H1 (cell line): ENCODE data around the gene POU3F2. TPM values are rescaled to one million over a fixed set of nuclear protein-coding genes. Genes with fewer than 3 reads are reported as not detected.

ENCODE experiments used
- CTCF ChIA-PET: fragments of 300-600 bp; sonication (Branson Sonifier 250); formaldehyde crosslinking; loops from one replicate; lab custom pipeline; 2021; ENCODE audit not compliant: partially characterized antibody; lab: Charles Lee
- POLR2A ChIA-PET: fragments of 300-600 bp; sonication (Branson Sonifier 250); formaldehyde crosslinking; loops from one replicate; lab custom pipeline; 2021; ENCODE audit warnings: inconsistent platforms; ENCODE audit not compliant: partially characterized antibody; lab: Charles Lee
- DNase-seq, 2 experiments: peaks; one replicate each; pipeline versions ENCODE4 v3.0.0 to v3.0.0-alpha.2; 2010 to 2022; ENCODE audit warnings: low spot score in 2 of 2, low read depth in 1 of 2, mixed read lengths in 1 of 2
- FAIRE-seq: peaks from 2 replicates; lab custom pipeline; 2011; peaks lifted over from hg19 to GRCh38; lab: Jason Lieb, UNC
- H2AFZ ChIP-seq: 2 replicates; pipeline ENCODE4 v1.8.1; 2012; ENCODE audit warnings: low read length, inconsistent platforms
- H2AK5ac ChIP-seq: 2 replicates; pipeline ENCODE4 v1.6.1; 2013; ENCODE audit warnings: low read depth, low read length
- H2BK120ac ChIP-seq: replicated peaks from 2 replicates; pipeline ENCODE3; 2013; ENCODE audit warnings: low read depth, low read length, inconsistent platforms
- H2BK12ac ChIP-seq: 2 replicates; pipeline ENCODE4 v1.6.1; 2013; ENCODE audit warnings: low read depth, low read length
- H2BK15ac ChIP-seq: 2 replicates; pipeline ENCODE4 v1.6.1; 2013; ENCODE audit warnings: low read length
- H2BK20ac ChIP-seq: 2 replicates; pipeline ENCODE4 v1.6.1; 2013; ENCODE audit warnings: low read length
- H2BK5ac ChIP-seq: 2 replicates; pipeline ENCODE4 v1.6.1; 2013; ENCODE audit warnings: low read depth, low read length
- H3K14ac ChIP-seq: 2 replicates; pipeline ENCODE4 v1.6.1; 2013; ENCODE audit warnings: inconsistent platforms; ENCODE audit not compliant: insufficient read length
- H3K18ac ChIP-seq: 2 replicates; pipeline ENCODE4 v1.6.1; 2013; ENCODE audit warnings: low read length; ENCODE audit errors: extremely low read depth
- H3K23ac ChIP-seq: 2 replicates; pipeline ENCODE4 v1.6.1; 2013; ENCODE audit warnings: inconsistent platforms; ENCODE audit not compliant: insufficient read length
- H3K23me2 ChIP-seq: 2 replicates; pipeline ENCODE4 v1.6.1; 2013; ENCODE audit warnings: low read depth, low read length
- H3K27ac ChIP-seq: 2 replicates; pipeline ENCODE4 v1.6.1; 2011; ENCODE audit warnings: low read depth, low read length, inconsistent platforms
- H3K27me3 ChIP-seq, 4 experiments: replicated peaks in 1 of 4; 1 replicate in 1 of 4; 2 replicates in 3 of 4; pipeline versions ENCODE4 v1.6.1 to v1.8.1; 2011 to 2013; ENCODE audit warnings: low read length in 3 of 4, mild to moderate bottlenecking in 3 of 4, inconsistent platforms in 2 of 4, mixed read lengths in 2 of 4, moderate library complexity in 1 of 4; ENCODE audit not compliant: control insufficient read depth in 3 of 4, insufficient read depth in 3 of 4; ENCODE audit errors: extremely low read depth in 1 of 4
- H3K36me3 ChIP-seq, 4 experiments: 2 replicates each; pipeline versions ENCODE4 v1.6.1 to v1.8.1; 2011 to 2013; ENCODE audit warnings: mild to moderate bottlenecking in 4 of 4, low read length in 3 of 4, moderate library complexity in 2 of 4, control low read depth in 1 of 4, inconsistent platforms in 1 of 4; ENCODE audit not compliant: insufficient read depth in 4 of 4, control insufficient read depth in 2 of 4
- H3K4ac ChIP-seq: replicated peaks from 2 replicates; pipeline ENCODE3; 2013; ENCODE audit warnings: low read length, low read depth, mixed read lengths, inconsistent platforms; ENCODE audit not compliant: insufficient read length
- H3K4me1 ChIP-seq, 4 experiments: replicated peaks in 1 of 4; 1 replicate in 1 of 4; 2 replicates in 3 of 4; pipeline versions ENCODE4 v1.6.1 to v1.8.1; 2011 to 2013; ENCODE audit warnings: low read length in 3 of 4, inconsistent platforms in 2 of 4, mixed read lengths in 1 of 4; ENCODE audit not compliant: insufficient read depth in 4 of 4, control insufficient read depth in 3 of 4
- H3K4me2 ChIP-seq, 2 experiments: 2 replicates each; pipeline versions ENCODE4 v1.6.1 to v1.8.1; 2011 to 2013; ENCODE audit warnings: low read depth in 2 of 2, low read length in 2 of 2, control low read depth in 1 of 2, inconsistent platforms in 1 of 2, mild to moderate bottlenecking in 1 of 2; ENCODE audit not compliant: insufficient read depth in 1 of 2
- H3K4me3 ChIP-seq, 4 experiments: fragments of 200-600, 300-600 bp in 1 of 4; sonication (generic), shearing (Covaris generic), sonication (Bioruptor Twin) in 1 of 4; 2 replicates each; pipeline versions ENCODE4 v1.5.1 to v1.8.1; 2011 to 2016; ENCODE audit warnings: low read length in 4 of 4, low read depth in 3 of 4, control low read depth in 2 of 4, inconsistent platforms in 2 of 4, mild to moderate bottlenecking in 2 of 4, mixed read lengths in 1 of 4, moderate library complexity in 1 of 4; ENCODE audit not compliant: insufficient read depth in 2 of 4; ENCODE audit errors: extremely low read depth in 1 of 4
- H3K56ac ChIP-seq: replicated peaks from 2 replicates; pipeline ENCODE3; 2013; ENCODE audit warnings: low read depth, mild to moderate bottlenecking, mixed read lengths, low read length, inconsistent platforms; ENCODE audit not compliant: insufficient read length
- H3K79me1 ChIP-seq: 2 replicates; pipeline ENCODE4 v1.6.1; 2013; ENCODE audit warnings: low read depth, low read length, control low read depth
- H3K79me2 ChIP-seq, 2 experiments: 2 replicates each; pipeline versions ENCODE4 v1.6.1 to v1.8.1; 2012 to 2013; ENCODE audit warnings: low read length in 2 of 2, mild to moderate bottlenecking in 2 of 2, inconsistent platforms in 1 of 2; ENCODE audit not compliant: insufficient read depth in 2 of 2, control insufficient read depth in 1 of 2
- H3K9ac ChIP-seq, 4 experiments: replicated peaks in 1 of 4; 1 replicate in 1 of 4; 2 replicates in 3 of 4; pipeline versions ENCODE4 v1.6.1 to v1.8.1; 2011 to 2013; ENCODE audit warnings: low read depth in 3 of 4, low read length in 3 of 4, control low read depth in 2 of 4, mild to moderate bottlenecking in 2 of 4, moderate library complexity in 2 of 4, inconsistent platforms in 1 of 4; ENCODE audit errors: extremely low read depth in 1 of 4
- H3K9me3 ChIP-seq, 2 experiments: 2 replicates each; pipeline versions ENCODE4 v1.6.1 to v1.8.1; 2012 to 2013; ENCODE audit warnings: mild to moderate bottlenecking in 2 of 2, moderate library complexity in 2 of 2, control low read depth in 1 of 2, inconsistent platforms in 1 of 2, low read depth in 1 of 2, low read length in 1 of 2, mixed read lengths in 1 of 2; ENCODE audit not compliant: insufficient read depth in 2 of 2
- H4K20me1 ChIP-seq, 2 experiments: replicated peaks in 1 of 2; 2 replicates each; pipeline versions ENCODE3 to v1.8.1; 2011 to 2013; ENCODE audit warnings: inconsistent platforms in 2 of 2, low read length in 2 of 2, mild to moderate bottlenecking in 1 of 2; ENCODE audit not compliant: insufficient read depth in 2 of 2, control insufficient read depth in 1 of 2
- H4K5ac ChIP-seq: 2 replicates; pipeline ENCODE4 v1.6.1; 2013; ENCODE audit warnings: low read length, low read depth, mixed read lengths, inconsistent platforms; ENCODE audit not compliant: insufficient read length
- H4K8ac ChIP-seq: 2 replicates; pipeline ENCODE4 v1.8.0; 2013; ENCODE audit warnings: mild to moderate bottlenecking, moderate library complexity, low read length, inconsistent platforms; ENCODE audit not compliant: insufficient read depth; ENCODE audit errors: extremely low read depth
- H4K91ac ChIP-seq: replicated peaks from 2 replicates; pipeline ENCODE3; 2013; ENCODE audit warnings: low read length, mixed read lengths, inconsistent platforms; ENCODE audit not compliant: insufficient read length
- ASH2L ChIP-seq: fragments of 200-600, 300-600 bp; sonication (generic); IDR thresholded peaks from one replicate; pipeline ENCODE4 v1.7.1; 2017; ENCODE audit warnings: low read length
- ATF3 ChIP-seq: IDR thresholded peaks from 2 replicates; pipeline ENCODE4 v1.6.1; 2011; ENCODE audit warnings: low read depth, mild to moderate bottlenecking, low read length; ENCODE audit not compliant: insufficient read depth
- CBX8 ChIP-seq: fragments of 300-800, 300-1000 bp; sonication (generic); IDR thresholded peaks from 2 replicates; pipeline ENCODE4 v1.7.1; 2016; ENCODE audit warnings: low read depth, low read length, borderline replicate concordance
- HDAC2 ChIP-seq, 2 experiments: fragments of 300-600 bp in 1 of 2; sonication (generic) in 1 of 2; IDR thresholded peaks; 2 replicates each; pipeline ENCODE4 v1.6.1; 2011 to 2012; ENCODE audit warnings: low read depth in 2 of 2, low read length in 2 of 2, mild to moderate bottlenecking in 2 of 2, moderate library complexity in 2 of 2, borderline replicate concordance in 1 of 2, inconsistent platforms in 1 of 2
- KDM1A ChIP-seq: fragments of 200-600, 300-600 bp; sonication (generic); IDR thresholded peaks from 2 replicates; pipeline ENCODE4 v1.7.1; 2016; ENCODE audit warnings: mild to moderate bottlenecking, low read length, borderline replicate concordance
- KDM4A ChIP-seq: IDR thresholded peaks from one replicate; pipeline ENCODE4 v1.7.1; 2012; ENCODE audit warnings: low read depth, mild to moderate bottlenecking, moderate library complexity, low read length, inconsistent platforms; ENCODE audit not compliant: severe bottlenecking
- KDM5A ChIP-seq: fragments of 200-600 bp; IDR thresholded peaks from 2 replicates; pipeline ENCODE4 v1.7.1; 2012; ENCODE audit warnings: mild to moderate bottlenecking, low read length, inconsistent platforms, mixed read lengths
- PHF8 ChIP-seq: fragments of 200-600 bp; sonication (generic); conservative IDR thresholded peaks from 2 replicates; pipeline ENCODE4 v1.7.1; 2012; ENCODE audit warnings: low read depth, mild to moderate bottlenecking, inconsistent platforms, low read length, moderate library complexity
- POLR2AphosphoS5 ChIP-seq: IDR thresholded peaks from 2 replicates; pipeline ENCODE4 v1.6.1; 2011; ENCODE audit warnings: low read depth, low read length
- POU5F1 ChIP-seq: IDR thresholded peaks from 2 replicates; pipeline ENCODE4 v1.6.1; 2011; ENCODE audit warnings: low read depth, mild to moderate bottlenecking, low read length, moderate library complexity
- SIRT6 ChIP-seq: IDR thresholded peaks from one replicate; pipeline ENCODE4 v1.7.1; 2012; ENCODE audit warnings: low read length, inconsistent platforms
- TAF1 ChIP-seq: IDR thresholded peaks from 2 replicates; pipeline ENCODE4 v1.6.1; 2011; ENCODE audit warnings: mild to moderate bottlenecking, low read depth, low read length
- TAF7 ChIP-seq: optimal IDR thresholded peaks from 2 replicates; pipeline ENCODE3; 2011; ENCODE audit warnings: low read depth, mild to moderate bottlenecking, inconsistent platforms, low read length, moderate library complexity, borderline replicate concordance
- ZNF274 ChIP-seq: IDR thresholded peaks from 2 replicates; pipeline ENCODE4 v1.7.0; 2012; ENCODE audit warnings: low read length, borderline replicate concordance; ENCODE audit errors: extremely low read depth
- WGBS, 2 experiments: shearing (Covaris generic) in 1 of 2; methylation state at CpG; one replicate each; pipeline versions ENCODE4 v1.1.6 to v1.1.7; 2013 to 2015; ENCODE audit warnings: low lambda C conversion rate in 2 of 2, mixed read lengths in 2 of 2, inconsistent platforms in 1 of 2, low coverage in 1 of 2, missing lambda C conversion rate in 1 of 2; ENCODE audit not compliant: insufficient replicate concordance in 2 of 2, insufficient coverage in 1 of 2, insufficient read length in 1 of 2; ENCODE audit errors: extremely low coverage in 1 of 2, missing lambda C conversion rate in 1 of 2; 5-methylcytosine and 5-hydroxymethylcytosine counted together
- polyA plus RNA-seq, 7 experiments: library from polyadenylated mRNA; depleted of rRNA in 3 of 7; stranded (reverse) in 5 of 7; unstranded in 2 of 7; fragments of >200 nt in 5 of 7; fragments of 200-250 nt in 2 of 7; gene quantifications; 1 replicate in 5 of 7; 2 replicates in 1 of 7; 4 replicates in 1 of 7; pipeline versions ENCODE4 v1.2.1 to v1.2.3, GENCODE V29; 2011 to 2013; ENCODE audit warnings: missing spikeins in 2 of 7, mixed read lengths in 2 of 7
- total RNA-seq: library from RNA; stranded (reverse); fragmentation: NEBNext Ultra II Directional; extraction: Animal tissue kit (Norgen Biotek cat#: 25700); gene quantifications from 2 replicates; pipeline ENCODE4 v1.2.1, GENCODE V29; 2021

POU3F2 gene
- total and polyA plus RNA-seq, 2 of the 8 experiments (the other 6 are each of a cell fraction or from before 2014, with no cell fraction given): 0.09 to 0.35 TPM

- ChIA-PET POLR2A (interaction anchor here (1.1 kb wide), 1 partner anchor 9 kb away, joined by 4 read pairs; no protein-coding TSS in a partner anchor), CTCF (interaction anchor here (0.7 kb wide), 1 partner anchor 17 kb away, joined by 3 read pairs; no protein-coding TSS in a partner anchor)
- WGBS, 2 experiments: 83% methylated on average over 6 of the region's 6 CpGs; no CpG with 5 or more reads in 1 of the 2 experiments
- Histone ChIP-seq H3K9ac (no peak overlapping the region), H2AFZ (no peak overlapping the region), H3K23me2 (no peaks in the 10 kb centered on the region), H3K27me3 (no peaks in the 10 kb centered on the region), H3K23ac (no peak overlapping the region), H3K4me3 (no peak overlapping the region), H4K5ac (no peak overlapping the region), H3K14ac (no peak overlapping the region), H3K4me1 (no peaks in the 10 kb centered on the region), H2BK12ac (no peak overlapping the region), H2AK5ac (no peak overlapping the region), H3K4ac (no peak overlapping the region), H4K20me1 (peaks cover 0 to 3% of the 10 kb centered on the region in 2 experiments), H2BK20ac (no peak overlapping the region), H3K79me2 (no peaks in the 10 kb centered on the region), H2BK120ac (no peak overlapping the region), H4K8ac (no peak overlapping the region), H2BK5ac (no peak overlapping the region), H3K36me3 (no peaks in the 10 kb centered on the region), H4K91ac (no peak overlapping the region), H3K56ac (no peak overlapping the region), H3K9me3 (no peaks in the 10 kb centered on the region), H2BK15ac (no peak overlapping the region), H3K27ac (no peak overlapping the region), H3K18ac (no peak overlapping the region), H3K4me2 (no peak overlapping the region), H3K79me1 (no peaks in the 10 kb centered on the region)
- FAIRE-seq (no peak), DNase-seq (no peak)
- TF ChIP-seq KDM4A (no peak), ASH2L (no peak), KDM5A (no peak), ATF3 (no peak), CBX8 (no peak), TAF7 (no peak), ZNF274 (no peak), KDM1A (no peak), TAF1 (no peak), POU5F1 (no peak), POLR2AphosphoS5 (no peak), SIRT6 (no peak), HDAC2 (IDR thresholded peaks at IDR 0.05; ENCODE audit: borderline replicate concordance in 1 of 2, low read depth in 2 of 2, low read length in 2 of 2) (no peak), PHF8 (no peak)
These were observed 30.1 kb downstream of the POU3F2 start for GRCh38 chr6:98864497-98864896.
